Sigmoid colon (tissue), 4 donors: Measurements from ENCODE around the gene DOCK1.

Experiments
- CTCF ChIP-seq, 4 experiments: fragments of 450-650 bp in 3 of 4; fragments of 200-600 bp in 1 of 4; IDR thresholded peaks; one replicate each; pipeline ENCODE4 v1.5.1; 2016 to 2019; ENCODE audit warnings: antibody characterized with exemption in 4 of 4, mild to moderate bottlenecking in 3 of 4, moderate library complexity in 2 of 4
- POLR2A ChIP-seq, 2 donors: fragments of 450-650 bp; IDR thresholded peaks; one replicate each; pipeline ENCODE4 v1.6.1; 2016; ENCODE audit warnings: antibody characterized with exemption in 2 of 2, mild to moderate bottlenecking in 2 of 2, moderate library complexity in 2 of 2
- POLR2AphosphoS5 ChIP-seq, 4 donors: sonication (generic); formaldehyde crosslinking; IDR thresholded peaks; one replicate each; pipeline ENCODE4 v1.6.1; 2017; ENCODE audit warnings: antibody characterized with exemption in 4 of 4

- TF ChIP-seq POLR2AphosphoS5 (IDR thresholded peaks at IDR 0.05) (no peak), CTCF (IDR thresholded peaks at IDR 0.05) (no peak), POLR2A (IDR thresholded peaks at IDR 0.05) (no peak)
Observed at GRCh38 chr10:127427926-127428325, 522.7 kb downstream of the DOCK1 start.
